ENCODE results near the gene HNF4A. TPM values are rescaled to one million over a fixed set of nuclear protein-coding genes. Genes with fewer than 3 reads are reported as not detected.

HNF4A gene
- total and polyA plus RNA-seq, 2 of the 4 experiments (the other 2 are of a cell fraction) = not detected

DNA sequence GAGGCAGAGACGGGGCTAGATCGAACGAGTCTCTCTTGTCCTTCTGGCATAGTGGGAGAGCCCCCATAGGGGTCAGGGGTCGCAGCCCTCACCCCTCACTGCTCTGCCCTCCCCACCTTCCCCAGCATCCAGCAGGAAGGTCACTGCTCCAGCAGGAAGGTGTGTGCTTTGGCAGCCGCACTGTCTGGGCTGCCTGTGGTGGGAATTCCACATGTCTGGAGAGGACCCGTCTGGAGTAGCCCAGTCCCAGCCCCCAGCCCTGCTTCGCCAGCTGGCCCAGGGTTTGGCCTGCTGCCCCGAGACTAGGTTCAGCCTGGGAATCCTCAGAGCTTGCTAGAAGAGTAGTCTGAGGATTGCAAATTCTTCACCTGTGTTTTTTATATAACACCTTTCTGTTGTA, 21.2 kb upstream of the HNF4A start:
- no peak for ATAC-seq (ENCODE audit: low read depth)
- WGBS, 2 experiments (ENCODE audit: extremely low coverage in 2 of 2, insufficient read length in 1 of 2) = 22% methylated on average over 3 of the region's 8 CpGs; no CpG with 5 or more reads in 1 of the 2 experiments

More for the DNA sequence above, 21.2 kb upstream of the HNF4A start:
- no peaks in the 10 kb centered on the region for H4K20me1 ChIP-seq (ENCODE audit: insufficient read depth, low read length)
- no peak overlapping the region for H3K23ac ChIP-seq (ENCODE audit: low read depth, low read length)
- no peak overlapping the region for H3K27ac ChIP-seq (ENCODE audit: insufficient read depth, low read length)
- no peak overlapping the region for H3K4me2 ChIP-seq (ENCODE audit: low read depth, low read length)
- no TSS peak for BruUV-seq (replicated peaks)
- H4K5ac ChIP-seq (ENCODE audit: low read depth, low read length) = no peak overlapping the region
- no peak overlapping the region for H2BK20ac ChIP-seq (ENCODE audit: low read depth, low read length)
- H3K14ac ChIP-seq (replicated peaks; ENCODE audit: low read depth, low read length) = no peak overlapping the region
- no peak overlapping the region for H2AFZ ChIP-seq (replicated peaks; ENCODE audit: low read length, poor library complexity)
- no peak overlapping the region for H4K8ac ChIP-seq (ENCODE audit: low read depth in 2 of 2, low read length in 2 of 2)
- H3K9ac ChIP-seq (ENCODE audit: low read depth, low read length) = no peak overlapping the region
- POLR2A ChIA-PET (ENCODE audit: unreplicated experiment) = no interaction called here
- TF ChIP-seq, protein P1, sequence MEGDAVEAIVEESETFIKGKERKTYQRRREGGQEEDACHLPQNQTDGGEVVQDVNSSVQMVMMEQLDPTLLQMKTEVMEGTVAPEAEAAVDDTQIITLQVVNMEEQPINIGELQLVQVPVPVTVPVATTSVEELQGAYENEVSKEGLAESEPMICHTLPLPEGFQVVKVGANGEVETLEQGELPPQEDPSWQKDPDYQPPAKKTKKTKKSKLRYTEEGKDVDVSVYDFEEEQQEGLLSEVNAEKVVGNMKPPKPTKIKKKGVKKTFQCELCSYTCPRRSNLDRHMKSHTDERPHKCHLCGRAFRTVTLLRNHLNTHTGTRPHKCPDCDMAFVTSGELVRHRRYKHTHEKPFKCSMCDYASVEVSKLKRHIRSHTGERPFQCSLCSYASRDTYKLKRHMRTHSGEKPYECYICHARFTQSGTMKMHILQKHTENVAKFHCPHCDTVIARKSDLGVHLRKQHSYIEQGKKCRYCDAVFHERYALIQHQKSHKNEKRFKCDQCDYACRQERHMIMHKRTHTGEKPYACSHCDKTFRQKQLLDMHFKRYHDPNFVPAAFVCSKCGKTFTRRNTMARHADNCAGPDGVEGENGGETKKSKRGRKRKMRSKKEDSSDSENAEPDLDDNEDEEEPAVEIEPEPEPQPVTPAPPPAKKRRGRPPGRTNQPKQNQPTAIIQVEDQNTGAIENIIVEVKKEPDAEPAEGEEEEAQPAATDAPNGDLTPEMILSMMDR (conservative IDR thresholded peaks at IDR 0.05; ENCODE audit: low read depth, low read length) = no peak
- TF ChIP-seq MAZ (IDR thresholded peaks at IDR 0.05; ENCODE audit: borderline replicate concordance, low read depth, low read length) (no peak), RFX5 (IDR thresholded peaks at IDR 0.05; ENCODE audit: low read depth, low read length) (no peak)
- H3K79me1 ChIP-seq (ENCODE audit: low read depth in 1 of 2, low read length in 2 of 2) = no peaks in the 10 kb centered on the region
- CTCF ChIA-PET = no interaction called here
- no peak overlapping the region for H2BK5ac ChIP-seq (ENCODE audit: low read depth, low read length, poor library complexity, severe bottlenecking)
- H3K4me3 ChIP-seq (ENCODE audit: insufficient read depth, low read depth, low read length) = no peak overlapping the region
- H4K91ac ChIP-seq (ENCODE audit: insufficient read depth, low read depth, low read length) = no peak overlapping the region
- no peak overlapping the region for H2AK9ac ChIP-seq (replicated peaks; ENCODE audit: low read depth, low read length, poor library complexity)
- dilution Hi-C loops (cut with HindIII; ENCODE audit: low sequenced_read_pairs, unreplicated experiment) (no loop called here), in situ Hi-C loops (cut with MboI; ENCODE audit: low sequenced_read_pairs) (no loop called here), intact Hi-C loops (cut with micrococcal nuclease) (no loop called here)
- peaks cover 43% of the 10 kb centered on the region for H3K27me3 ChIP-seq (ENCODE audit: control insufficient read depth, insufficient read depth, low read length)
- H3K36me3 ChIP-seq (ENCODE audit: control insufficient read depth, insufficient read depth, low read length) = no peaks in the 10 kb centered on the region
- H2BK15ac ChIP-seq (ENCODE audit: low read depth, low read length) = no peak overlapping the region
- H3K18ac ChIP-seq (ENCODE audit: low read depth, low read length) = no peak overlapping the region
- no peaks in the 10 kb centered on the region for H3K9me3 ChIP-seq (ENCODE audit: control insufficient read depth, insufficient read depth, low read length)
- H3K4ac ChIP-seq (ENCODE audit: low read depth, low read length) = no peak overlapping the region
- no peaks in the 10 kb centered on the region for H3K9me1 ChIP-seq (ENCODE audit: insufficient read depth, low read length)
- H2BK120ac ChIP-seq (ENCODE audit: low read depth, low read length) = no peak overlapping the region
- no peak overlapping the region for H2AK5ac ChIP-seq (ENCODE audit: low read depth, low read length)
- no peak overlapping the region for H3K56ac ChIP-seq (ENCODE audit: extremely low read depth, insufficient read depth, low read length)
- no peaks in the 10 kb centered on the region for H3K4me1 ChIP-seq (ENCODE audit: control insufficient read depth, insufficient read depth, low read length)
- DNase-seq = no peak
